T-helper 17 cell (primary cell): ENCODE data around the gene THAP7. TPM values are rescaled to one million over a fixed set of nuclear protein-coding genes. Genes with fewer than 3 reads are reported as not detected.
"Not testable (repeated sequence)": the region's sequence is repeated elsewhere in the genome, so short reads cannot be mapped to it uniquely, and the experiment has no call there.

Experiments
- ATAC-seq: fragments of 150-1000 bp; cut with Tn5 transposase; 2 replicates; pipeline ENCODE4 v1.10.0; 2021; ENCODE audit warnings: mild to moderate bottlenecking, moderate library complexity
- DNase-seq, 3 donors: peaks; one replicate each; pipeline versions ENCODE4 v3.0.0 to v3.0.0-alpha.2; 2020 to 2021
- H3K9me3 ChIP-seq: one replicate; pipeline ENCODE4 v1.7.0; 2013; ENCODE audit warnings: low read length, mild to moderate bottlenecking; ENCODE audit not compliant: control insufficient read depth, poor library complexity, severe bottlenecking
- H3K27ac Mint-ChIP-seq: one replicate; pipeline ENCODE4 v1.8.0; 2022; ENCODE audit warnings: mild to moderate bottlenecking, moderate library complexity, mixed read lengths
- H3K27me3 Mint-ChIP-seq: one replicate; pipeline ENCODE4 v1.8.0; 2022; ENCODE audit warnings: mixed read lengths
- H3K36me3 Mint-ChIP-seq: one replicate; pipeline ENCODE4 v1.8.0; 2022; ENCODE audit warnings: low read depth, mixed read lengths
- H3K4me1 Mint-ChIP-seq: one replicate; pipeline ENCODE4 v1.8.0; 2022; ENCODE audit warnings: mild to moderate bottlenecking, mixed read lengths
- H3K4me3 Mint-ChIP-seq: one replicate; pipeline ENCODE4 v1.8.0; 2022; ENCODE audit warnings: mild to moderate bottlenecking, moderate library complexity, mixed read lengths
- total RNA-seq, 4 donors: library from RNA in 2 of 4; stranded (reverse) in 2 of 4; gene quantifications; one replicate each; pipeline ENCODE4 v1.2.3 and lab custom pipeline; 2022 to 2026

THAP7 gene
- total RNA-seq, 2 donors from 2014 or later, result 41.5 to 55.6 TPM

DNA sequence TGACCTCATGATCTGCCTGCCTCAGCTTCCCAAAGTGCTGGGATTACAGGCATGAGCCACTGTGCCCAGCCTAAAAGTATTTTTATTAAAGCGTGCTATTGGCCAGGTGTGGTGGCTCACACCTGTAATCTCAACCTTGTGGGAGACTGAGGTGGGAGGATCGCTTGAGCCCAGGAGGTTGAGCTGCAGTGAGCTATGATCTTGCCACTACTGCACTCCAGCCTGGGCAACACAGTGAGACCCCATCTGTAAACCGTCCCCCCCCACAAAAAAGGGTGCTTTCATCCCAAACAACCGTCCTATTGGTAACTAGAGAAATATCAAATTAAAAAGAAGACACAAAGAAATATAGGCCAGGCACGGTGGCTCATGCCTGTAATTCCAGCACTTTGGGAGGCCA lies 37.2 kb upstream of the THAP7 start:
- peaks cover 37% of the 10 kb centered on the region for H3K27me3 Mint-ChIP-seq
- H3K4me1 Mint-ChIP-seq, result not testable (repeated sequence)

DNA sequence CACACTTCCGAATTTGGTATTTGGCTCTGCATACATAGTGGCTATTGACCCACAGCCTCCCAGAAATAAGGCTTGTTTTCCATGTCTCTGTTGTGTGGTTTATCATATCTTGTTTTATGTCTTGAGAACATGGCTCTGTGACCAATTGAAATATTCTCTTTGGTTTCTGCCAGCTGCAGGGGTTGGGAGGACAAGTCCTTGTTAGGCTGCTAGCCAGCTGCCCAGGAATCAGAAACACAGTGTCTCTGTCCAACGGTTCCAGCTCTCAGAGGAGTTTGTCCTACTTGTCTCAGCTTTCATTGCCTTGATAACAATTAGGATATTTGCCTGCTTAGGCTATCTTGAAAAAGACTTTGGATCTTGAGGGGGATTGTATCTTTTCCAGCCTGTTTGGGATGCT lies 36.5 kb upstream of the THAP7 start:
- H3K9me3 ChIP-seq, result no peaks in the 10 kb centered on the region
- ATAC-seq (no peak), DNase-seq (no peak)
- Mint-ChIP-seq H3K4me3 (no peak overlapping the region), H3K27me3 (peaks cover 43% of the 10 kb centered on the region), H3K36me3 (peaks cover 3% of the 10 kb centered on the region), H3K27ac (no peak overlapping the region), H3K4me1 (peaks cover 5% of the 10 kb centered on the region)

More for the DNA sequence above, 37.2 kb upstream of the THAP7 start:
- H3K4me3 Mint-ChIP-seq, H3K27ac Mint-ChIP-seq, H3K36me3 Mint-ChIP-seq, DNase-seq, H3K9me3 ChIP-seq, ATAC-seq: not testable (repeated sequence)

DNA sequence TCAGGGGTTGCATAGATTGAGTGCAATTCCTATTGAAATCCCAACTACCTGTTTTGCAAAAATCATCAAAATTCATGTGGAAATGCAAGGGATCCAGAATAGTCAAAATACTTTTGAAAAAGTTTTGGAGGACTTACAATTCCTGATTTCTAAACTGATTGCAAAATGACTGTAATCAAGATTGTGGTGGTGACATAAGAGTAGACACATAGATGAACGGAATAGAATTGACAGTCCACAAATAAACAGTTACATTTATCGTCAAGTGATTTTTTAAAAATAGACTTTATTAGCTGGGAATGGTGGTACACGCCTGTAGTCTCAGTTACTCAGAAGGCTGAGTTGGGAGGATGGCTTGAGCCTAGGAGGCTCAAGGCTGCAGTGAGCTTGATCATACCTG lies 33.1 kb upstream of the THAP7 start:
- Mint-ChIP-seq H3K36me3 (peaks cover 6% of the 10 kb centered on the region), H3K27me3 (peaks cover 49% of the 10 kb centered on the region), H3K27ac (no peak overlapping the region), H3K4me3 (no peak overlapping the region), H3K4me1 (peaks cover 4% of the 10 kb centered on the region)
- ATAC-seq (no peak), DNase-seq (no peak)
- H3K9me3 ChIP-seq, result no peaks in the 10 kb centered on the region

DNA sequence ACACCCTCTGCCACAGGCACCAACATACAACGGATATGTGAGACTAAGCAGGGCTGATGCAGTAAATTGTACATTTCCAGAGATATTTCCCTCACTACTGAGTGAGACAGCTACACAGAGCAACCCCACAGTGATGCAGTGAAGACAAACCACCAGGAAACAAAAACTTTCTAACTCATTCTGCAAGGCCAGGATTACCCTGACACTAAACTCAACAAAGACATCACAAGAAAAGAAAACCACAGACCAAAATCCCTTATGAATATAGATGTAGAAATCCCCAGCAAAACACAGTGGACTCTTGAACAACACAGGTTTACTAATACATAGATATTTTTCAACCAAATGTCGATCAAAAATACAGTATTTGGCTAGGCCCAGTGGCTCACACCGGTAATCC lies 32.0 kb upstream of the THAP7 start:
- H3K4me1 Mint-ChIP-seq, result peaks cover 6% of the 10 kb centered on the region
- H3K27ac Mint-ChIP-seq, result no peak overlapping the region
- no peaks in the 10 kb centered on the region for H3K9me3 ChIP-seq
- no peak overlapping the region for H3K4me3 Mint-ChIP-seq
- peaks cover 55% of the 10 kb centered on the region for H3K27me3 Mint-ChIP-seq
- H3K36me3 Mint-ChIP-seq, result peaks cover 3% of the 10 kb centered on the region
- no peak for ATAC-seq
- no peak for DNase-seq

- Mint-ChIP-seq H3K36me3 (peaks cover 3% of the 10 kb centered on the region), H3K4me3 (peak overlapping the region; percentile 61), H3K4me1 (peaks cover 6% of the 10 kb centered on the region), H3K27ac (no peak overlapping the region), H3K27me3 (peaks cover 50% of the 10 kb centered on the region)
- ATAC-seq, result no peak
- no peak for DNase-seq
- no peaks in the 10 kb centered on the region for H3K9me3 ChIP-seq
These were observed 31.2 kb upstream of the THAP7 start for GRCh38 chr22:21032868-21033688.

- H3K27ac Mint-ChIP-seq, result no peak within 1 kb of the TSS
- H3K9me3 ChIP-seq, result no peaks in the 10 kb centered on the region
- peaks cover 6% of the 10 kb centered on the region for H3K4me1 Mint-ChIP-seq
- H3K4me3 Mint-ChIP-seq, result peak within 1 kb of the TSS; percentile 75
- no peak for DNase-seq
- H3K36me3 Mint-ChIP-seq, result peaks cover 3% of the 10 kb centered on the region
- ATAC-seq, result peak; percentile 48
- peaks cover 48% of the 10 kb centered on the region for H3K27me3 Mint-ChIP-seq
These were observed 30.3 kb upstream of the THAP7 start, which contains the start of gene SLC7A4 for GRCh38 chr22:21032037-21032867. Gene SLC7A4, minus strand, starts transcription at chr22:21032561. Its CDS starts 749 bp downstream, at chr22:21031812.

DNA sequence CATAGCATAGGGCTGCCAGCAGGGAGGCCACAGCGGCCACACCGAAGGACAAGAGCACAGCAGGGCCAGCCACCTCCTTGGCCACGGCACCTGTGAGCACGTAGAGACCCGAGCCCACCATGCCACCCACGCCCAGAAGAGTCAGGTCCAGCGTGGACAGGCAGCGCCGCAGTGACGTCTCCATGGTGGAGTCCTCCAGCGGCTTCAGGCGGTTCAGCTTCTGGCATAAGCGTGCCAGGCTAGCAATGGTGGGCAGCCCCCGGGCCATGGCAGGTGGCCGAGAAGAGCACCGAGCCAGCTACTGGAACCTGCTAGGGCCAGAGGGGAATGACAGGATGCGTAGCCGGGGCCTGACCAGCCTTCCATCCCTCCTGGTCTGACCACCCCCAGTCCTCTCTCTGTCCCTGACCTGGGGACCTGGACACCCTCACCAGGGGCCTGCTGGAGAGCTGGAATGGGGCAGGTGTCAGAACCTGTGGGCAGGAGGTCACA lies 29.7 kb upstream of the THAP7 start:
- Mint-ChIP-seq H3K4me1 (peaks cover 6% of the 10 kb centered on the region), H3K4me3 (peak overlapping the region; percentile 75)

DNA sequence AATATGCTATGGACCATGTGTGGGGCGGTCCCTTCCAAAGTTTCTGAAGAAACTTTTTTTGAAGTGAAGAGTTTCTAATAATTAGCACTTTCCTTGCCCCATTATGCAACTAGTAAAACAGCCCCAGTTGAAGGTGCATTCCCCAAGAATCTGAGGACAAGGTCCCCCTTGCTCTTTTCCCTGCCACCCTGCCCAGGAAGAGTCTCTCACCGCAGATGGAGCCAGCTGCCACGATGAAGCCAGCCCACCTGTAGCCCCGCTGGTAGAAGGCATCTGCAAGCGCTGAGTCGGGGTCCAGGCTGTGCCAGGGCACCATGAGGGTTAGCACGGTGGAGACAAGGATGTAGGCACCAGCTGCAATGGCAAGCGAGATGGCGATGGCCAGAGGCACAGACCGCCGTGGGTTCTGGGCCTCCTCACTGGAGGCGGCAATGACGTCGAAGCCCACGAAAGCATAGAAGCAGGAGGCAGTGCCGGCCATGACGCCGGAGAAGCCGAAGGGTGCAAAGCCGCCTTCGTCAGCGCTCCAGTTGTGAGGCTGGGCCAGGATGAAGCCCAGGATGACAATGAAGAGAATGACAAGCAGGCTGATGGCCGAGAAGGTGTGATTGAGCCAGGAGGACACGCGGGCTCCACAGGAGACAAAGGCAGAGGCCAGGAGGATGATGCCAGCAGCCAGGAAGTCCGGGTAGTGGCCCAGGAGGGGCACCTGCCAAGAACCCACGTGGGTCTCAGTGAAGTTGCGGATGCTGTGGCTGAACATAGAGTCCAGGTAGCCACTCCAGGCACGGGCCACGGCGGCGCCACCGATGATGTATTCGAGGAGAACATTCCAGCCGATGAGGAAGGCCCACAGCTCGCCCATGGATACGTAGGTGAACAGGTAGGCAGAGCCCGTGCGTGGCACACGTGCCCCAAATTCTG lies 29.0 kb upstream of the THAP7 start:
- Mint-ChIP-seq H3K4me3 (peak overlapping the region; percentile 75), H3K27me3 (peaks cover 44% of the 10 kb centered on the region), H3K4me1 (peaks cover 6% of the 10 kb centered on the region), H3K36me3 (peaks cover 3% of the 10 kb centered on the region), H3K27ac (peak overlapping the region; percentile 68)
- no peak for DNase-seq
- H3K9me3 ChIP-seq, result no peaks in the 10 kb centered on the region
- no peak for ATAC-seq

More for the DNA sequence above, 29.7 kb upstream of the THAP7 start:
- no peak for ATAC-seq
- no peak for DNase-seq
- Mint-ChIP-seq H3K27ac (no peak overlapping the region), H3K36me3 (peaks cover 3% of the 10 kb centered on the region), H3K27me3 (peaks cover 48% of the 10 kb centered on the region)
- H3K9me3 ChIP-seq, result no peaks in the 10 kb centered on the region

DNA sequence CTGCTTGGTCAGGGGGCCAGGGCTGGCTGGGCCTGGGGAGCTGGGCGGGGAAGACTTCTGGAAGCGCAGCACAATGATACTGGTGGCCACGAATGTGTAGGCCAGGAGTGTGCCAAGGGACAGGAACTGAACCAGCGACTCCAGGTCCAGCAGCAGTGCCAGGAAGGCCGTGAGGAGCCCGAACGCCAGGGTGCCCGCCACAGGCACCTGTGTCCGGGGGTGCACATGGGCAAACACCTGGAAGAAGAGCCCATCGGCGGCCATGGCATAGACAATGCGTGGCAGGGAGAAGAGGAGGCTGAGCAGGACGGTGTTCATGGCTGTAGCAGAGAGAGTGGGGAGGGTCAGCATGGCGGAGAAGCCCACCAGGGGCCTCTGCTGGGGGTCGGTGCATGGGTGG lies 28.1 kb upstream of the THAP7 start:
- no peak for ATAC-seq
- H3K27ac Mint-ChIP-seq, result peak overlapping the region; percentile 29

DNA sequence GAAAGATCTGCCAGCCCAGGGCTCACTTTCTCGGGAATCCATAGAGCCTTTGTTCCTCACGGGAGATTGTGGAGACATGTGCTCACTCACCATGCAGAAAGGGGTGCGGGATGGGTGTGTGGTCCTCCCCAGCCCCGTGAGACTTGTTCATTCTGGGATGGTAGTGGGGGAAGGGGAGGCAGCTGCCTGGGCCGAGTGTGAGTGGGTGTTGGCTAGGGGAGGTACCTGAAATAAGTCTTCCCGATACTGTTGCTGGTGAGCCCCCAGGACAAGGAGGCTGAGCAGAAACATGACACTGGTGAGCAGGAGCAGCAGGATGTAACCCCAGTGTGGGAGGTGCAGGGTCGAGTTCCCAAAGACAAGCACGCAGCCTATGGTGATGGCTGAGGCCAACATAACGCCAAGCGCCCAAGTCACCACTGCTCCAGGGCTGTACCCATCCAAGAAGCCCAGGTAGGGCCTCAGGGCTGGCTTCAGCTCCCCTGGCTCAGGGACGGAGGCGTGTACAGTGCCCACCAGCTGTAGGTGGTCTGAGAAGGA lies 27.6 kb upstream of the THAP7 start:
- ATAC-seq (no peak), DNase-seq (no peak)
- no peaks in the 10 kb centered on the region for H3K9me3 ChIP-seq
- Mint-ChIP-seq H3K36me3 (peaks cover 3% of the 10 kb centered on the region), H3K4me1 (peaks cover 14% of the 10 kb centered on the region), H3K4me3 (no peak overlapping the region), H3K27me3 (peaks cover 34% of the 10 kb centered on the region), H3K27ac (peak overlapping the region; percentile 29)

More for the DNA sequence above, 28.1 kb upstream of the THAP7 start:
- no peak for DNase-seq
- Mint-ChIP-seq H3K4me3 (no peak overlapping the region), H3K36me3 (peaks cover 3% of the 10 kb centered on the region), H3K27me3 (peaks cover 36% of the 10 kb centered on the region), H3K4me1 (peaks cover 12% of the 10 kb centered on the region)
- H3K9me3 ChIP-seq, result no peaks in the 10 kb centered on the region

DNA sequence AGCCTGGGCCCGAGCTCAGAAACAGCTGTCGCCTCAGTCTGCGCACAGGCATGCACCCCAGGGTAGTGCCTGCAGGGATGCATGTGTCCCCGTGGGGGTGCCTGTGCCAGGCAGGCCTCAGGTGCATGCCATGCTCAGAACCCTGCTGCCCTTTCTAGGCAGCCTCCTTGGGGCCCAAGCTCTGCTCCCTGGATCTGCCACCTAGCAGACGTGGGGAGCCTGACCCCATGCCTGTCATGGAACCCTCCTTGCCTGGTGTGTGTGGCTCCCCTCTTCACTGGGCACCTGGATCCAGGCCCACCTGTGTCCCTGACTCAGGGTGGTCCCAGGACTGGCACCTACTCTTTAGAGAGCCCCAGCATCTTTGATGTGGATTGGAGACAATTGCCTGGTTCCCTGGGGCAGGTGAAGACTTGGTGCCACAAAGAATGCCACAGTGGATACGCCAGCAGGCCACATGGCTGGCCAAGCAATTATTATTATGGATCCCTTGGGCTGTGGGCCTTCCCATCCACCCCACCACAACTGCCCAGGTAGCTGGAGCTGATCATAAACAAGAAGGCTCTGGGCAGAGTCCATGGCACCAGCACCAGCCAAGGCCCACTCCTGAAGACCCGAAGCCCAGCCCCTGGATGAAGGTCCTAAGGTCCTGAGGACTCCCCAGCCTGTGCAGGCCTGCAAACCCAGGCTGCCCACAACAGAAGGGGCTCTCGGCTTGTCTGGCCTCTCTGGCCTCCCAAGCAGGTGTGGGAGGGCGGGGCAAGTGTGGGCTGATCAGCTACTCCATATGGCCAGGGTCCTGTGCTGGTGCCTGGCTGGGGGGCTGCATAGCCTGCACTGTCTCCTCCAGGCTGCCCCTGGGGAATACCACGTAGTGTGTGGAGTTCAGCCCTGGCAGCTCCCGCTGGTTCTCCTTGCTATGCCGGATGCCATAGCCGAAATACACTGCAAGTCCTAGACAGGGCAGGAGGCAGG lies 26.6 kb upstream of the THAP7 start:
- H3K9me3 ChIP-seq, result no peaks in the 10 kb centered on the region
- Mint-ChIP-seq H3K4me3 (no peak overlapping the region), H3K36me3 (peaks cover 3% of the 10 kb centered on the region), H3K27me3 (peaks cover 28% of the 10 kb centered on the region), H3K4me1 (peaks cover 15% of the 10 kb centered on the region), H3K27ac (no peak overlapping the region)
- DNase-seq, result no peak
- ATAC-seq, result no peak
